H1 (cell line): Measurements from ENCODE around the gene ZSWIM6. TPM values are rescaled to one million over a fixed set of nuclear protein-coding genes. Genes with fewer than 3 reads are reported as not detected.

Experiments used
- ASH2L ChIP-seq: fragments of 200-600, 300-600 bp; sonication (generic); IDR thresholded peaks from one replicate; pipeline ENCODE4 v1.7.1; 2017; ENCODE audit warnings: low read length
- BCL11A ChIP-seq, 2 experiments: IDR thresholded peaks; one replicate each; pipeline ENCODE4 v1.6.1; 2011; ENCODE audit warnings: low read depth in 2 of 2, low read length in 2 of 2, mild to moderate bottlenecking in 2 of 2
- JUND ChIP-seq: IDR thresholded peaks from 2 replicates; pipeline ENCODE4 v1.6.1; 2011; ENCODE audit warnings: mild to moderate bottlenecking, improper control_type of control experiment, low read length
- RAD21 ChIP-seq, 2 experiments: IDR thresholded peaks in 1 of 2; conservative IDR thresholded peaks in 1 of 2; 2 replicates each; pipeline ENCODE4 v1.6.1; 2011; ENCODE audit warnings: low read depth in 2 of 2, low read length in 2 of 2, improper control_type of control experiment in 1 of 2, inconsistent platforms in 1 of 2, mild to moderate bottlenecking in 1 of 2, moderate library complexity in 1 of 2
- RXRA ChIP-seq: IDR thresholded peaks from 2 replicates; pipeline ENCODE4 v1.6.1; 2011; ENCODE audit warnings: low read depth, mild to moderate bottlenecking, low read length, moderate library complexity; ENCODE audit not compliant: insufficient read depth
- polyA plus RNA-seq, 7 experiments: library from polyadenylated mRNA; depleted of rRNA in 3 of 7; stranded (reverse) in 5 of 7; unstranded in 2 of 7; fragments of >200 nt in 5 of 7; fragments of 200-250 nt in 2 of 7; gene quantifications; 1 replicate in 5 of 7; 2 replicates in 1 of 7; 4 replicates in 1 of 7; pipeline versions ENCODE4 v1.2.1 to v1.2.3, GENCODE V29; 2011 to 2013; ENCODE audit warnings: missing spikeins in 2 of 7, mixed read lengths in 2 of 7
- total RNA-seq: library from RNA; stranded (reverse); fragmentation: NEBNext Ultra II Directional; extraction: Animal tissue kit (Norgen Biotek cat#: 25700); gene quantifications from 2 replicates; pipeline ENCODE4 v1.2.1, GENCODE V29; 2021
- TF ChIP-seq, protein P1 (sequence below): fragments of 300-600 bp; sonication (generic); IDR thresholded peaks from 2 replicates; pipeline ENCODE4 v1.7.1; 2012; ENCODE audit warnings: low read length, moderate library complexity, mild to moderate bottlenecking, inconsistent platforms; ENCODE audit not compliant: insufficient replicate concordance

Gene ZSWIM6
- total and polyA plus RNA-seq, 2 of the 8 experiments (the other 6 are each of a cell fraction or from before 2014, with no cell fraction given) = 7.9 to 12.4 TPM

DNA sequence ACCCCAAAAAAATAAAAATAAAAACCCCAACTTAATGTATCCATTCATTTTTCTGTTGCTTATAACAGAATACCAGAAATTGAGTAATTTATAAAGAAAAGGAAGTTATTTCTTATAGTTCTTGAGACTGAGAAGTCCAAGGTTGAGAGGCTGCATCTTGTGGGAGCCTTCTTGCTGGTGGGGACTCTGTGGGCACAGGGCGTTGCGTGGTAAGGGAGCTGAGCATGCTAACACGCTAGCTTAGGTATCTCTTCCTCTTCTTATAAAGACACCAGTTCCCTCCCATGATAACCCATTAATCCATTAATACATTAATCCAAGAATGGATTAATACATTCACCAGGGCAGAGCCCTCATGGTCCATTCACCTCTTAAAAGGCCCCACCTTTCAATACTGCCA lies 150.9 kb downstream of the ZSWIM6 start (continued):
- TF ChIP-seq, protein P1, sequence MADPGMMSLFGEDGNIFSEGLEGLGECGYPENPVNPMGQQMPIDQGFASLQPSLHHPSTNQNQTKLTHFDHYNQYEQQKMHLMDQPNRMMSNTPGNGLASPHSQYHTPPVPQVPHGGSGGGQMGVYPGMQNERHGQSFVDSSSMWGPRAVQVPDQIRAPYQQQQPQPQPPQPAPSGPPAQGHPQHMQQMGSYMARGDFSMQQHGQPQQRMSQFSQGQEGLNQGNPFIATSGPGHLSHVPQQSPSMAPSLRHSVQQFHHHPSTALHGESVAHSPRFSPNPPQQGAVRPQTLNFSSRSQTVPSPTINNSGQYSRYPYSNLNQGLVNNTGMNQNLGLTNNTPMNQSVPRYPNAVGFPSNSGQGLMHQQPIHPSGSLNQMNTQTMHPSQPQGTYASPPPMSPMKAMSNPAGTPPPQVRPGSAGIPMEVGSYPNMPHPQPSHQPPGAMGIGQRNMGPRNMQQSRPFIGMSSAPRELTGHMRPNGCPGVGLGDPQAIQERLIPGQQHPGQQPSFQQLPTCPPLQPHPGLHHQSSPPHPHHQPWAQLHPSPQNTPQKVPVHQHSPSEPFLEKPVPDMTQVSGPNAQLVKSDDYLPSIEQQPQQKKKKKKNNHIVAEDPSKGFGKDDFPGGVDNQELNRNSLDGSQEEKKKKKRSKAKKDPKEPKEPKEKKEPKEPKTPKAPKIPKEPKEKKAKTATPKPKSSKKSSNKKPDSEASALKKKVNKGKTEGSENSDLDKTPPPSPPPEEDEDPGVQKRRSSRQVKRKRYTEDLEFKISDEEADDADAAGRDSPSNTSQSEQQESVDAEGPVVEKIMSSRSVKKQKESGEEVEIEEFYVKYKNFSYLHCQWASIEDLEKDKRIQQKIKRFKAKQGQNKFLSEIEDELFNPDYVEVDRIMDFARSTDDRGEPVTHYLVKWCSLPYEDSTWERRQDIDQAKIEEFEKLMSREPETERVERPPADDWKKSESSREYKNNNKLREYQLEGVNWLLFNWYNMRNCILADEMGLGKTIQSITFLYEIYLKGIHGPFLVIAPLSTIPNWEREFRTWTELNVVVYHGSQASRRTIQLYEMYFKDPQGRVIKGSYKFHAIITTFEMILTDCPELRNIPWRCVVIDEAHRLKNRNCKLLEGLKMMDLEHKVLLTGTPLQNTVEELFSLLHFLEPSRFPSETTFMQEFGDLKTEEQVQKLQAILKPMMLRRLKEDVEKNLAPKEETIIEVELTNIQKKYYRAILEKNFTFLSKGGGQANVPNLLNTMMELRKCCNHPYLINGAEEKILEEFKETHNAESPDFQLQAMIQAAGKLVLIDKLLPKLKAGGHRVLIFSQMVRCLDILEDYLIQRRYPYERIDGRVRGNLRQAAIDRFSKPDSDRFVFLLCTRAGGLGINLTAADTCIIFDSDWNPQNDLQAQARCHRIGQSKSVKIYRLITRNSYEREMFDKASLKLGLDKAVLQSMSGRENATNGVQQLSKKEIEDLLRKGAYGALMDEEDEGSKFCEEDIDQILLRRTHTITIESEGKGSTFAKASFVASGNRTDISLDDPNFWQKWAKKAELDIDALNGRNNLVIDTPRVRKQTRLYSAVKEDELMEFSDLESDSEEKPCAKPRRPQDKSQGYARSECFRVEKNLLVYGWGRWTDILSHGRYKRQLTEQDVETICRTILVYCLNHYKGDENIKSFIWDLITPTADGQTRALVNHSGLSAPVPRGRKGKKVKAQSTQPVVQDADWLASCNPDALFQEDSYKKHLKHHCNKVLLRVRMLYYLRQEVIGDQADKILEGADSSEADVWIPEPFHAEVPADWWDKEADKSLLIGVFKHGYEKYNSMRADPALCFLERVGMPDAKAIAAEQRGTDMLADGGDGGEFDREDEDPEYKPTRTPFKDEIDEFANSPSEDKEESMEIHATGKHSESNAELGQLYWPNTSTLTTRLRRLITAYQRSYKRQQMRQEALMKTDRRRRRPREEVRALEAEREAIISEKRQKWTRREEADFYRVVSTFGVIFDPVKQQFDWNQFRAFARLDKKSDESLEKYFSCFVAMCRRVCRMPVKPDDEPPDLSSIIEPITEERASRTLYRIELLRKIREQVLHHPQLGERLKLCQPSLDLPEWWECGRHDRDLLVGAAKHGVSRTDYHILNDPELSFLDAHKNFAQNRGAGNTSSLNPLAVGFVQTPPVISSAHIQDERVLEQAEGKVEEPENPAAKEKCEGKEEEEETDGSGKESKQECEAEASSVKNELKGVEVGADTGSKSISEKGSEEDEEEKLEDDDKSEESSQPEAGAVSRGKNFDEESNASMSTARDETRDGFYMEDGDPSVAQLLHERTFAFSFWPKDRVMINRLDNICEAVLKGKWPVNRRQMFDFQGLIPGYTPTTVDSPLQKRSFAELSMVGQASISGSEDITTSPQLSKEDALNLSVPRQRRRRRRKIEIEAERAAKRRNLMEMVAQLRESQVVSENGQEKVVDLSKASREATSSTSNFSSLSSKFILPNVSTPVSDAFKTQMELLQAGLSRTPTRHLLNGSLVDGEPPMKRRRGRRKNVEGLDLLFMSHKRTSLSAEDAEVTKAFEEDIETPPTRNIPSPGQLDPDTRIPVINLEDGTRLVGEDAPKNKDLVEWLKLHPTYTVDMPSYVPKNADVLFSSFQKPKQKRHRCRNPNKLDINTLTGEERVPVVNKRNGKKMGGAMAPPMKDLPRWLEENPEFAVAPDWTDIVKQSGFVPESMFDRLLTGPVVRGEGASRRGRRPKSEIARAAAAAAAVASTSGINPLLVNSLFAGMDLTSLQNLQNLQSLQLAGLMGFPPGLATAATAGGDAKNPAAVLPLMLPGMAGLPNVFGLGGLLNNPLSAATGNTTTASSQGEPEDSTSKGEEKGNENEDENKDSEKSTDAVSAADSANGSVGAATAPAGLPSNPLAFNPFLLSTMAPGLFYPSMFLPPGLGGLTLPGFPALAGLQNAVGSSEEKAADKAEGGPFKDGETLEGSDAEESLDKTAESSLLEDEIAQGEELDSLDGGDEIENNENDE = no peak
- TF ChIP-seq ASH2L (no peak), RAD21 (IDR thresholded peaks at IDR 0.05 in 1 of 2, conservative IDR thresholded peaks at IDR 0.05 in 1 of 2; ENCODE audit: low read depth in 2 of 2, low read length in 2 of 2) (no peak), JUND (no peak), RXRA (no peak), BCL11A (IDR thresholded peaks at IDR 0.05; ENCODE audit: low read depth in 2 of 2, low read length in 2 of 2) (no peak)
